HepG2 (cell line): ENCODE results near the gene PIGX. TPM values are rescaled to one million over a fixed set of nuclear protein-coding genes. Genes with fewer than 3 reads are reported as not detected.

Source experiments
- AGO1 ChIP-seq: fragments of 200-400 bp; formaldehyde crosslinking; IDR thresholded peaks from 2 replicates; pipeline ENCODE4 v1.6.1; 2017; ENCODE audit warnings: mild to moderate bottlenecking, low read depth, low read length, moderate library complexity; ENCODE audit not compliant: poor library complexity, severe bottlenecking
- ARID2 ChIP-seq: sonication (generic); formaldehyde crosslinking; IDR thresholded peaks from 2 replicates; pipeline ENCODE4 v1.8.1; 2022; ENCODE audit warnings: mild to moderate bottlenecking, missing genetic modification reagents, borderline replicate concordance
- CBX1 ChIP-seq: IDR thresholded peaks from one replicate; pipeline ENCODE4 v1.6.1; 2016; ENCODE audit warnings: antibody characterized with exemption, low read depth
- FOXP1 ChIP-seq, 2 experiments: fragments of 450-650 bp in 1 of 2; IDR thresholded peaks; 2 replicates each; pipeline ENCODE4 v1.6.1; 2017 to 2018; ENCODE audit warnings: antibody characterized with exemption in 1 of 2
- GATA4 ChIP-seq: sonication (generic); IDR thresholded peaks from 2 replicates; pipeline ENCODE4 v1.6.1; 2016; ENCODE audit warnings: antibody characterized with exemption, low read depth, borderline replicate concordance
- IKZF4 ChIP-seq: sonication (generic); formaldehyde crosslinking; IDR thresholded peaks from 2 replicates; pipeline ENCODE4 v1.5.1; 2020; ENCODE audit warnings: borderline replicate concordance, mild to moderate bottlenecking, low read depth, missing genetic modification reagents; ENCODE audit errors: not compliant biosample characterization
- MAZ ChIP-seq, 2 experiments: sonication (generic) in 1 of 2; formaldehyde crosslinking in 1 of 2; IDR thresholded peaks; 2 replicates each; pipeline versions ENCODE4 v1.5.0 to v1.6.1; 2012 to 2020; ENCODE audit warnings: low read depth in 2 of 2, mild to moderate bottlenecking in 2 of 2, borderline replicate concordance in 1 of 2, improper control_type of control experiment in 1 of 2, low read length in 1 of 2, missing genetic modification reagents in 1 of 2, moderate library complexity in 1 of 2
- POLR2G ChIP-seq: fragments of 200-400 bp; formaldehyde crosslinking; IDR thresholded peaks from 2 replicates; pipeline ENCODE4 v1.6.1; 2018; ENCODE audit warnings: mild to moderate bottlenecking, low read depth, low read length, moderate library complexity
- RAD21 ChIP-seq: fragments of 450-650 bp; formaldehyde crosslinking; IDR thresholded peaks from 2 replicates; pipeline ENCODE4 v1.5.0; 2020; ENCODE audit warnings: mild to moderate bottlenecking
- SIX1 ChIP-seq: sonication (generic); formaldehyde crosslinking; IDR thresholded peaks from 2 replicates; pipeline ENCODE4 v1.4.0; 2020; ENCODE audit warnings: missing genetic modification reagents, borderline replicate concordance
- SRSF1 ChIP-seq: fragments of 200-400 bp; formaldehyde crosslinking; optimal IDR thresholded peaks from 2 replicates; pipeline ENCODE3; 2017; ENCODE audit warnings: mild to moderate bottlenecking, low read depth, low read length, moderate library complexity
- ZNF24 ChIP-seq: fragments of 450-650 bp; IDR thresholded peaks from 2 replicates; pipeline ENCODE4 v1.6.1; 2017; ENCODE audit warnings: antibody characterized with exemption, mild to moderate bottlenecking
- ZNF326 ChIP-seq: sonication (generic); formaldehyde crosslinking; IDR thresholded peaks from 2 replicates; pipeline ENCODE4 v1.4.0; 2020; ENCODE audit warnings: missing genetic modification reagents, borderline replicate concordance
- ZNF44 ChIP-seq: sonication (generic); formaldehyde crosslinking; IDR thresholded peaks from 2 replicates; pipeline ENCODE4 v1.5.1; 2020; ENCODE audit warnings: mild to moderate bottlenecking, missing genetic modification reagents
- ZNF589 ChIP-seq: sonication (generic); formaldehyde crosslinking; conservative IDR thresholded peaks from 2 replicates; pipeline ENCODE4 v1.8.0; 2022; ENCODE audit warnings: mild to moderate bottlenecking, moderate library complexity, missing genetic modification reagents
- polyA plus RNA-seq, 8 experiments: library from polyadenylated mRNA; depleted of rRNA in 3 of 8; stranded (reverse) in 7 of 8; unstranded in 1 of 8; fragments of >200 nt; fragmentation: Illumina TruSeq in 4 of 8; extraction: Trizol in 4 of 8; gene quantifications; 2 replicates each; pipeline versions ENCODE4 v1.2.1 to v1.2.3, GENCODE V29; 2011 to 2016; ENCODE audit warnings: low read depth in 4 of 8, missing spikeins in 1 of 8, mixed read lengths in 1 of 8; ENCODE audit not compliant: insufficient read depth in 1 of 8
- total RNA-seq, 5 experiments: library from RNA; depleted of rRNA; stranded (reverse); fragments of >200 nt; fragmentation: Illumina TruSeq; extraction: Trizol; gene quantifications; 2 replicates each; pipeline ENCODE4 v1.2.3, GENCODE V29; 2016; ENCODE audit warnings: low read depth in 1 of 5
- TF ChIP-seq, protein P1 (sequence below): IDR thresholded peaks from 2 replicates; pipeline ENCODE4 v1.6.1; 2016; ENCODE audit warnings: control low read depth
- TF ChIP-seq, protein P2 (sequence below): sonication (generic); formaldehyde crosslinking; IDR thresholded peaks from 2 replicates; pipeline ENCODE4 v1.8.1; 2022; ENCODE audit warnings: mild to moderate bottlenecking, missing genetic modification reagents
- TF ChIP-seq, protein P3 (sequence below): IDR thresholded peaks from 2 replicates; pipeline ENCODE4 v1.6.1; 2012; ENCODE audit warnings: low read depth, low read length, improper control_type of control experiment
- TF ChIP-seq, protein P4 (sequence below): sonication (generic); formaldehyde crosslinking; IDR thresholded peaks from 2 replicates; pipeline ENCODE4 v1.4.0; 2020; ENCODE audit warnings: missing genetic modification reagents, borderline replicate concordance

Gene PIGX
- total and polyA plus RNA-seq, 2 of the 13 experiments (the other 11 are each of a cell fraction or from before 2014, with no cell fraction given) = 13.2 to 21.3 TPM

DNA sequence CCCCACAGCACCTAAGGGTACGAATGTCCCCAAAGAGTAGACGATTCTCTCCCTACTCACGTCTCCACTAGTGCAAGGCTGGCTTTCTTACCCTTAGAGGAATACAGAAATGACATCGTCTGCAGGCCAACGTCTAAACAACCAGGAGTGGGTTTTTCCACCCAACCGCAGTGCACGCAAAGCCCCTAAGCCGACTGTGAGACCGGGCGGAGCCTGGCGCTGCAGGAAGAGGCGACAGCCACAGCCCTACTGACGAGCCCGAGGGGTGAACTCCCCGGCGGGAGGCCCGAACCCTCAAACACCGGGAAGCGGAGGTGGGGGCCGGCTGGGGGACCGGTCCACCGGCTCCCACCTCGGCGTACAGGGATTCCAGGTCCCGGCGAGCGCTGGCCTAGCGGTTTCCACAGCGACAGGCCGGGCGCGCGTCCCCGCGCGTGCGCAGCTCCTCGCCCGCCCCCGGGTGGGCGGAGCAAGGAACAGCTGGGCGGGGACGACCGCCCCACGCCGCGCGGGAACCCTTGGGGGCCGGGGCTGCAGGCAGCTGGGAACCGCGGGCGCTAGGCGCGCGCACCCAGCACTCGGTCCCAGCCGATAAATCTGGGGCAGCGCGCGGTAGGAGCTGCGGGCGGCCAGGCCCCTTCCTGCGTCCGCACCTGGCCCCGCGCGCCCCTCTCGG lies at the start of gene PIGX, which contains the start of gene CEP19 (continued):
- TF ChIP-seq ZNF589 (CRISPR knock-in tag) (no peak), POLR2G (peak; percentile 77), FOXP1 (IDR thresholded peaks at IDR 0.05) (no peak), FOXP1 (CRISPR knock-in tag; IDR thresholded peaks at IDR 0.05) (no peak), ZNF326 (no peak), RAD21 (peak; percentile 63), CBX1 (no peak), AGO1 (no peak), MAZ (IDR thresholded peaks at IDR 0.05; ENCODE audit: borderline replicate concordance, low read depth, low read length) (no peak; the same call in 1 of the 2 replicates), MAZ (CRISPR knock-in tag; IDR thresholded peaks at IDR 0.05; ENCODE audit: low read depth) (peak; percentile 65; the same call in 1 of the 2 replicates), SRSF1 (no peak), SIX1 (CRISPR knock-in tag) (no peak), IKZF4 (CRISPR knock-in tag) (no peak), ZNF24 (no peak), GATA4 (no peak), ARID2 (CRISPR knock-in tag) (no peak), ZNF44 (CRISPR knock-in tag) (0 out of 2 replicates have a peak, but pooled peaks have one; percentile 50)
- TF ChIP-seq, protein P1, sequence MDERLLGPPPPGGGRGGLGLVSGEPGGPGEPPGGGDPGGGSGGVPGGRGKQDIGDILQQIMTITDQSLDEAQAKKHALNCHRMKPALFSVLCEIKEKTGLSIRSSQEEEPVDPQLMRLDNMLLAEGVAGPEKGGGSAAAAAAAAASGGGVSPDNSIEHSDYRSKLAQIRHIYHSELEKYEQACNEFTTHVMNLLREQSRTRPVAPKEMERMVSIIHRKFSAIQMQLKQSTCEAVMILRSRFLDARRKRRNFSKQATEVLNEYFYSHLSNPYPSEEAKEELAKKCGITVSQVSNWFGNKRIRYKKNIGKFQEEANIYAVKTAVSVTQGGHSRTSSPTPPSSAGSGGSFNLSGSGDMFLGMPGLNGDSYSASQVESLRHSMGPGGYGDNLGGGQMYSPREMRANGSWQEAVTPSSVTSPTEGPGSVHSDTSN (CRISPR knock-in tag) = no peak
- TF ChIP-seq, protein P2, sequence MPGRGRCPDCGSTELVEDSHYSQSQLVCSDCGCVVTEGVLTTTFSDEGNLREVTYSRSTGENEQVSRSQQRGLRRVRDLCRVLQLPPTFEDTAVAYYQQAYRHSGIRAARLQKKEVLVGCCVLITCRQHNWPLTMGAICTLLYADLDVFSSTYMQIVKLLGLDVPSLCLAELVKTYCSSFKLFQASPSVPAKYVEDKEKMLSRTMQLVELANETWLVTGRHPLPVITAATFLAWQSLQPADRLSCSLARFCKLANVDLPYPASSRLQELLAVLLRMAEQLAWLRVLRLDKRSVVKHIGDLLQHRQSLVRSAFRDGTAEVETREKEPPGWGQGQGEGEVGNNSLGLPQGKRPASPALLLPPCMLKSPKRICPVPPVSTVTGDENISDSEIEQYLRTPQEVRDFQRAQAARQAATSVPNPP (CRISPR knock-in tag) = no peak
- TF ChIP-seq, protein P3, sequence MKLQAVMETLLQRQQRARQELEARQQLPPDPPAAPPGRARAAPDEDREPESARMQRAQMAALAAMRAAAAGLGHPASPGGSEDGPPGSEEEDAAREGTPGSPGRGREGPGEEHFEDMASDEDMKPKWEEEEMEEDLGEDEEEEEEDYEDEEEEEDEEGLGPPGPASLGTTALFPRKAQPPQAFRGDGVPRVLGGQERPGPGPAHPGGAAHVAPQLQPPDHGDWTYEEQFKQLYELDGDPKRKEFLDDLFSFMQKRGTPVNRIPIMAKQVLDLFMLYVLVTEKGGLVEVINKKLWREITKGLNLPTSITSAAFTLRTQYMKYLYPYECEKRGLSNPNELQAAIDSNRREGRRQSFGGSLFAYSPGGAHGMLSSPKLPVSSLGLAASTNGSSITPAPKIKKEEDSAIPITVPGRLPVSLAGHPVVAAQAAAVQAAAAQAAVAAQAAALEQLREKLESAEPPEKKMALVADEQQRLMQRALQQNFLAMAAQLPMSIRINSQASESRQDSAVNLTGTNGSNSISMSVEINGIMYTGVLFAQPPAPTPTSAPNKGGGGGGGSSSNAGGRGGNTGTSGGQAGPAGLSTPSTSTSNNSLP = no peak
- TF ChIP-seq, protein P4, sequence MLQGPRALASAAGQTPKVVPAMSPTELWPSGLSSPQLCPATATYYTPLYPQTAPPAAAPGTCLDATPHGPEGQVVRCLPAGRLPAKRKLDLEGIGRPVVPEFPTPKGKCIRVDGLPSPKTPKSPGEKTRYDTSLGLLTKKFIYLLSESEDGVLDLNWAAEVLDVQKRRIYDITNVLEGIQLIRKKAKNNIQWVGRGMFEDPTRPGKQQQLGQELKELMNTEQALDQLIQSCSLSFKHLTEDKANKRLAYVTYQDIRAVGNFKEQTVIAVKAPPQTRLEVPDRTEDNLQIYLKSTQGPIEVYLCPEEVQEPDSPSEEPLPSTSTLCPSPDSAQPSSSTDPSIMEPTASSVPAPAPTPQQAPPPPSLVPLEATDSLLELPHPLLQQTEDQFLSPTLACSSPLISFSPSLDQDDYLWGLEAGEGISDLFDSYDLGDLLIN = no peak
